Measurements from ENCODE around the gene NEK1.
A peak's percentile ranks its signal among the peaks of the same experiment; 100 is the strongest.
"Not testable (repeated sequence)": the region's sequence is repeated elsewhere in the genome, so short reads cannot be mapped to it uniquely, and the experiment has no call there.

The NEK1 gene

GRCh38 chr4:169628579-169628978 is 16.2 kb upstream of the NEK1 start:
- DNase-seq (ENCODE audit: low read depth in 2 of 3, low spot score in 1 of 3): no peak

- no peak for DNase-seq (ENCODE audit: low read depth in 2 of 3, low spot score in 1 of 3)
Measured at GRCh38 chr4:169627307-169627706, 14.9 kb upstream of the NEK1 start.

GRCh38 chr4:169626331-169627282 is 14.2 kb upstream of the NEK1 start:
- DNase-seq (ENCODE audit: low read depth in 2 of 3, low spot score in 1 of 3): no peak

- no peak for DNase-seq (ENCODE audit: low read depth in 2 of 3, low spot score in 1 of 3)
Measured at GRCh38 chr4:169625886-169626285, 13.5 kb upstream of the NEK1 start.

GRCh38 chr4:169624012-169624411 is 11.6 kb upstream of the NEK1 start:
- not testable (repeated sequence) for DNase-seq (ENCODE audit: low read depth in 2 of 3, low spot score in 1 of 3)

- DNase-seq (ENCODE audit: low read depth in 2 of 3, low spot score in 1 of 3): no peak
Measured at GRCh38 chr4:169622566-169622965, 10.2 kb upstream of the NEK1 start.

GRCh38 chr4:169621731-169622492 is 9.5 kb upstream of the NEK1 start:
- DNase-seq (ENCODE audit: low read depth in 2 of 3, low spot score in 1 of 3): peak in 1 of 3 donors; percentile 29

- no peak for DNase-seq (ENCODE audit: low read depth in 2 of 3, low spot score in 1 of 3)
Measured at GRCh38 chr4:169620880-169621248, 8.5 kb upstream of the NEK1 start.

GRCh38 chr4:169619958-169620879 is 7.8 kb upstream of the NEK1 start, which contains the start of gene CLCN3:
Gene CLCN3 (plus strand): TSS chr4:169620578. CDS start chr4:169635929, 15,351 bp downstream.
- peak; percentile 81 to 92 (median 86) for DNase-seq (ENCODE audit: low read depth in 2 of 3, low spot score in 1 of 3)

- peak in 1 of 3 donors; percentile 32 for DNase-seq (ENCODE audit: low read depth in 2 of 3, low spot score in 1 of 3)
Measured at GRCh38 chr4:169619518-169619957, 7.2 kb upstream of the NEK1 start.

- DNase-seq (ENCODE audit: low read depth in 2 of 3, low spot score in 1 of 3): no peak
Measured at GRCh38 chr4:169618986-169619385, 6.6 kb upstream of the NEK1 start.

- DNase-seq (ENCODE audit: low read depth in 2 of 3, low spot score in 1 of 3): no peak
Measured at GRCh38 chr4:169618286-169618685, 5.9 kb upstream of the NEK1 start.

GRCh38 chr4:169617306-169617705 is 4.9 kb upstream of the NEK1 start:
- DNase-seq (ENCODE audit: low read depth in 2 of 3, low spot score in 1 of 3): no peak

GRCh38 chr4:169616846-169617245 is 4.5 kb upstream of the NEK1 start:
- DNase-seq (ENCODE audit: low read depth in 2 of 3, low spot score in 1 of 3): no peak

GRCh38 chr4:169615467-169616106 is 3.2 kb upstream of the NEK1 start:
- DNase-seq (ENCODE audit: low read depth in 2 of 3, low spot score in 1 of 3): no peak

- peak in 2 of 3 donors; percentile 49 to 58 for DNase-seq (ENCODE audit: low read depth in 2 of 3, low spot score in 1 of 3)
Measured at GRCh38 chr4:169612871-169613859, 782 bp upstream of the NEK1 start.

GRCh38 chr4:169611157-169611556 is 1.2 kb downstream of the NEK1 start:
- DNase-seq (ENCODE audit: low read depth in 2 of 3, low spot score in 1 of 3): no peak

GRCh38 chr4:169604903-169605331 is 7.5 kb downstream of the NEK1 start:
- DNase-seq (ENCODE audit: low read depth in 2 of 3, low spot score in 1 of 3): no peak

Measured in stimulated activated CD4-positive, alpha-beta T cell treated with anti-CD3 and anti-CD28 coated beads, Interleukin-12 subunit alpha, Interleukin-12 subunit beta, amount 100 ng/mL, for 48 hours (primary cell).